HUES48 (cell line): ENCODE measurements around the gene SDK1.

Experiments
- H3K27ac ChIP-seq: one replicate; pipeline ENCODE4 v1.7.0; 2013; ENCODE audit warnings: low read depth, low read length, inconsistent platforms
- H3K27me3 ChIP-seq: 2 replicates; pipeline ENCODE4 v1.6.1; 2013; ENCODE audit warnings: mild to moderate bottlenecking, low read length; ENCODE audit not compliant: control insufficient read depth, insufficient read depth
- H3K36me3 ChIP-seq: 2 replicates; pipeline ENCODE4 v1.6.1; 2013; ENCODE audit warnings: low read length; ENCODE audit not compliant: control insufficient read depth, insufficient read depth
- H3K4me1 ChIP-seq: 2 replicates; pipeline ENCODE4 v1.6.1; 2013; ENCODE audit warnings: mild to moderate bottlenecking, low read length; ENCODE audit not compliant: control insufficient read depth, insufficient read depth
- H3K4me3 ChIP-seq: 2 replicates; pipeline ENCODE4 v1.5.1; 2013; ENCODE audit warnings: mild to moderate bottlenecking, low read depth, low read length
- H3K9ac ChIP-seq: 2 replicates; pipeline ENCODE4 v1.6.1; 2013; ENCODE audit warnings: mild to moderate bottlenecking, low read depth, low read length, moderate library complexity
- H3K9me3 ChIP-seq: 2 replicates; pipeline ENCODE4 v1.6.1; 2013; ENCODE audit warnings: low read length; ENCODE audit not compliant: control insufficient read depth, insufficient read depth

Gene SDK1

GRCh38 chr7:4045975-4046374 lies 744.9 kb downstream of the SDK1 start:
- no peak overlapping the region for H3K27ac ChIP-seq
- H3K9me3 ChIP-seq: no peaks in the 10 kb centered on the region
- H3K9ac ChIP-seq: no peak overlapping the region
- no peak overlapping the region for H3K4me3 ChIP-seq
- H3K4me1 ChIP-seq: peaks cover 20% of the 10 kb centered on the region
- no peaks in the 10 kb centered on the region for H3K36me3 ChIP-seq
- H3K27me3 ChIP-seq: no peaks in the 10 kb centered on the region

- Histone ChIP-seq H3K27ac (no peak overlapping the region), H3K4me1 (peaks cover 3% of the 10 kb centered on the region), H3K4me3 (no peak overlapping the region), H3K27me3 (no peaks in the 10 kb centered on the region), H3K9ac (no peak overlapping the region), H3K9me3 (no peaks in the 10 kb centered on the region), H3K36me3 (no peaks in the 10 kb centered on the region)
These were observed 747.3 kb downstream of the SDK1 start for GRCh38 chr7:4048336-4048735.

GRCh38 chr7:4049202-4049601 lies 748.1 kb downstream of the SDK1 start:
- no peak overlapping the region for H3K9ac ChIP-seq
- no peaks in the 10 kb centered on the region for H3K4me1 ChIP-seq
- H3K27ac ChIP-seq: no peak overlapping the region
- no peaks in the 10 kb centered on the region for H3K27me3 ChIP-seq
- no peaks in the 10 kb centered on the region for H3K36me3 ChIP-seq
- no peak overlapping the region for H3K4me3 ChIP-seq
- H3K9me3 ChIP-seq: no peaks in the 10 kb centered on the region

- H3K36me3 ChIP-seq: no peaks in the 10 kb centered on the region
- no peaks in the 10 kb centered on the region for H3K9me3 ChIP-seq
- no peak overlapping the region for H3K27ac ChIP-seq
- no peaks in the 10 kb centered on the region for H3K27me3 ChIP-seq
- H3K9ac ChIP-seq: no peak overlapping the region
- H3K4me1 ChIP-seq: no peaks in the 10 kb centered on the region
- no peak overlapping the region for H3K4me3 ChIP-seq
These were observed 749.1 kb downstream of the SDK1 start for GRCh38 chr7:4050126-4050660.

GRCh38 chr7:4051696-4052095 lies 750.6 kb downstream of the SDK1 start:
- Histone ChIP-seq H3K4me3 (no peak overlapping the region), H3K9ac (no peak overlapping the region), H3K9me3 (no peaks in the 10 kb centered on the region), H3K4me1 (no peaks in the 10 kb centered on the region), H3K27ac (no peak overlapping the region), H3K36me3 (no peaks in the 10 kb centered on the region), H3K27me3 (no peaks in the 10 kb centered on the region)

GRCh38 chr7:4052130-4052529 lies 751.1 kb downstream of the SDK1 start:
- Histone ChIP-seq H3K27me3 (no peaks in the 10 kb centered on the region), H3K36me3 (no peaks in the 10 kb centered on the region)

GRCh38 chr7:4054158-4054557 lies 753.1 kb downstream of the SDK1 start:
- H3K9ac ChIP-seq: no peak overlapping the region
- H3K36me3 ChIP-seq: no peaks in the 10 kb centered on the region
- H3K27ac ChIP-seq: no peak overlapping the region
- H3K27me3 ChIP-seq: no peaks in the 10 kb centered on the region
- no peak overlapping the region for H3K4me3 ChIP-seq
- H3K9me3 ChIP-seq: no peaks in the 10 kb centered on the region
- H3K4me1 ChIP-seq: no peaks in the 10 kb centered on the region

More at GRCh38 chr7:4052130-4052529, 751.1 kb downstream of the SDK1 start:
- H3K9me3 ChIP-seq: no peaks in the 10 kb centered on the region
- H3K9ac ChIP-seq: no peak overlapping the region
- H3K4me1 ChIP-seq: no peaks in the 10 kb centered on the region
- H3K27ac ChIP-seq: no peak overlapping the region
- H3K4me3 ChIP-seq: no peak overlapping the region

GRCh38 chr7:4056552-4057288 lies 755.7 kb downstream of the SDK1 start:
- Histone ChIP-seq H3K9ac (no peak overlapping the region), H3K4me1 (no peaks in the 10 kb centered on the region), H3K9me3 (no peaks in the 10 kb centered on the region), H3K36me3 (no peaks in the 10 kb centered on the region), H3K27me3 (no peaks in the 10 kb centered on the region), H3K27ac (no peak overlapping the region), H3K4me3 (no peak overlapping the region)

GRCh38 chr7:4057289-4057616 lies 756.2 kb downstream of the SDK1 start:
- Histone ChIP-seq H3K27me3 (no peaks in the 10 kb centered on the region), H3K9me3 (no peaks in the 10 kb centered on the region), H3K36me3 (no peaks in the 10 kb centered on the region), H3K4me1 (no peaks in the 10 kb centered on the region), H3K9ac (no peak overlapping the region), H3K27ac (no peak overlapping the region), H3K4me3 (no peak overlapping the region)

- H3K9ac ChIP-seq: no peak overlapping the region
- H3K9me3 ChIP-seq: no peaks in the 10 kb centered on the region
- H3K27me3 ChIP-seq: no peaks in the 10 kb centered on the region
- H3K36me3 ChIP-seq: no peaks in the 10 kb centered on the region
- no peak overlapping the region for H3K27ac ChIP-seq
- H3K4me1 ChIP-seq: no peaks in the 10 kb centered on the region
- H3K4me3 ChIP-seq: no peak overlapping the region
These were observed 757.1 kb downstream of the SDK1 start for GRCh38 chr7:4058158-4058557.

GRCh38 chr7:4065190-4065589 lies 764.1 kb downstream of the SDK1 start:
- Histone ChIP-seq H3K4me3 (no peak overlapping the region), H3K9me3 (no peaks in the 10 kb centered on the region), H3K4me1 (no peaks in the 10 kb centered on the region), H3K9ac (no peak overlapping the region), H3K27me3 (no peaks in the 10 kb centered on the region), H3K27ac (no peak overlapping the region), H3K36me3 (no peaks in the 10 kb centered on the region)
